ENCODE measurements around the gene SENP6.

The SENP6 gene

GRCh38 chr6:75751443-75751842 is 149.8 kb downstream of the SENP6 start:
- no peak for DNase-seq

GRCh38 chr6:75752365-75752764 is 150.7 kb downstream of the SENP6 start:
- no peak for DNase-seq

GRCh38 chr6:75755704-75756103 is 154.0 kb downstream of the SENP6 start:
- no peak for DNase-seq

- DNase-seq = no peak
Observed at GRCh38 chr6:75757295-75757694, 155.6 kb downstream of the SENP6 start.

GRCh38 chr6:75758061-75758460 is 156.4 kb downstream of the SENP6 start:
- no peak for DNase-seq

GRCh38 chr6:75759207-75759606 is 157.5 kb downstream of the SENP6 start:
- DNase-seq = peak; percentile 33

GRCh38 chr6:75760320-75760719 is 158.6 kb downstream of the SENP6 start:
- no peak for DNase-seq

- DNase-seq = no peak
Observed at GRCh38 chr6:75761489-75761888, 159.8 kb downstream of the SENP6 start.

GRCh38 chr6:75762063-75762462 is 160.4 kb downstream of the SENP6 start:
- DNase-seq = no peak

GRCh38 chr6:75766387-75766786 is 164.7 kb downstream of the SENP6 start:
- no peak for DNase-seq
